ENCODE data around the gene ACAT2. TPM values are rescaled to one million over a fixed set of nuclear protein-coding genes. Genes with fewer than 3 reads are reported as not detected.
"Not testable (repeated sequence)": the region's sequence is repeated elsewhere in the genome, so short reads cannot be mapped to it uniquely, and the experiment has no call there.

Gene ACAT2
- total RNA-seq, 6 experiments from 2014 or later = 11.2 to 120 (median 52.2) TPM

- no peaks in the 10 kb centered on the region for H3K36me3 ChIP-seq
- intact Hi-C loops (cut with DNase I) = no loop called here
- no peaks in the 10 kb centered on the region for H3K9me3 ChIP-seq
- 60% methylated on average over 6 of the region's 7 CpGs for WGBS (ENCODE audit: insufficient coverage, low coverage, low lambda C conversion rate, missing lambda C conversion rate)
- TF ChIP-seq POLR2A (IDR thresholded peaks at IDR 0.05) (no peak), CTCF (IDR thresholded peaks at IDR 0.05) (peak; percentile 30 to 51 (median 41))
- ATAC-seq (peak; percentile 6 to 61 (median 45)), DNase-seq (no peak)
- H3K4me1 ChIP-seq = peaks cover 0 to 35% (median 4%) of the 10 kb centered on the region in 4 donors
- H3K4me3 ChIP-seq = no peak overlapping the region
- no peaks in the 10 kb centered on the region for H3K27me3 ChIP-seq
- no peak overlapping the region for H3K27ac ChIP-seq
Measured at GRCh38 chr6:159720708-159721107, 41.1 kb upstream of the ACAT2 start.

- ATAC-seq, H3K27ac ChIP-seq: not testable (repeated sequence)
- WGBS (ENCODE audit: insufficient coverage, low coverage, low lambda C conversion rate, missing lambda C conversion rate) = 100% methylated on average over 2 of the region's 3 CpGs
Measured at GRCh38 chr6:159721981-159722380, 39.9 kb upstream of the ACAT2 start.

GRCh38 chr6:159722655-159723054 is 39.2 kb upstream of the ACAT2 start:
- intact Hi-C loops (cut with DNase I) = no loop called here
- no peaks in the 10 kb centered on the region for H3K9me3 ChIP-seq
- no peak overlapping the region for H3K4me3 ChIP-seq
- no peak overlapping the region for H3K27ac ChIP-seq
- ATAC-seq (no peak), DNase-seq (no peak)
- no peaks in the 10 kb centered on the region for H3K27me3 ChIP-seq
- no peaks in the 10 kb centered on the region for H3K36me3 ChIP-seq
- peaks cover 0 to 21% (median 3%) of the 10 kb centered on the region in 4 donors for H3K4me1 ChIP-seq
- TF ChIP-seq CTCF (IDR thresholded peaks at IDR 0.05) = no peak
- no peak for TF ChIP-seq POLR2A (IDR thresholded peaks at IDR 0.05)

More at GRCh38 chr6:159721981-159722380, 39.9 kb upstream of the ACAT2 start:
- H3K36me3 ChIP-seq; DNase-seq; H3K4me3 ChIP-seq; H3K9me3 ChIP-seq; H3K27me3 ChIP-seq; intact Hi-C loops (cut with DNase I): not testable (repeated sequence)
- peaks cover 0 to 26% (median 3%) of the 10 kb centered on the region in 4 donors for H3K4me1 ChIP-seq

- no peak for TF ChIP-seq CTCF (IDR thresholded peaks at IDR 0.05)
- TF ChIP-seq POLR2A (IDR thresholded peaks at IDR 0.05) = no peak
- Histone ChIP-seq H3K36me3 (no peaks in the 10 kb centered on the region), H3K27ac (no peak overlapping the region), H3K4me1 (peaks cover 0 to 21% (median 3%) of the 10 kb centered on the region in 4 donors), H3K27me3 (no peaks in the 10 kb centered on the region), H3K9me3 (no peaks in the 10 kb centered on the region), H3K4me3 (no peak overlapping the region)
- DNase-seq (no peak), ATAC-seq (no peak)
- intact Hi-C loops (cut with DNase I) = no loop called here
- 80% methylated on average over 2 of the region's 2 CpGs for WGBS (ENCODE audit: insufficient coverage, low coverage, low lambda C conversion rate, missing lambda C conversion rate)
Measured at GRCh38 chr6:159723259-159723658, 38.6 kb upstream of the ACAT2 start.

GRCh38 chr6:159724778-159725177 is 37.1 kb upstream of the ACAT2 start:
- H3K4me1 ChIP-seq = peaks cover 0 to 28% (median 6%) of the 10 kb centered on the region in 4 donors
- H3K4me3 ChIP-seq = no peak overlapping the region
- intact Hi-C loops (cut with DNase I) = no loop called here
- H3K27ac ChIP-seq = no peak overlapping the region
- ATAC-seq (no peak), DNase-seq (no peak)
- WGBS (ENCODE audit: insufficient coverage, low coverage, low lambda C conversion rate, missing lambda C conversion rate) = 100% methylated on average over 3 of the region's 4 CpGs
- no peaks in the 10 kb centered on the region for H3K36me3 ChIP-seq
- TF ChIP-seq CTCF (IDR thresholded peaks at IDR 0.05) (no peak), POLR2A (IDR thresholded peaks at IDR 0.05) (no peak)
- no peaks in the 10 kb centered on the region for H3K27me3 ChIP-seq
- no peaks in the 10 kb centered on the region for H3K9me3 ChIP-seq

GRCh38 chr6:159725208-159725607 is 36.6 kb upstream of the ACAT2 start:
- ATAC-seq; DNase-seq; H3K27ac ChIP-seq; H3K4me3 ChIP-seq; H3K36me3 ChIP-seq; H3K9me3 ChIP-seq; H3K27me3 ChIP-seq; intact Hi-C loops (cut with DNase I): not testable (repeated sequence)
- peaks cover 0 to 32% (median 8%) of the 10 kb centered on the region in 4 donors for H3K4me1 ChIP-seq
- 79% methylated on average over 3 of the region's 3 CpGs for WGBS (ENCODE audit: insufficient coverage, low coverage, low lambda C conversion rate, missing lambda C conversion rate)
